GM12878 (cell line): ENCODE measurements around the gene MYMX. TPM values are rescaled to one million over a fixed set of nuclear protein-coding genes. Genes with fewer than 3 reads are reported as not detected.

Experiments
- ATAC-seq: fragments of 200-7000 bp; cut with Tn5 transposase; 3 replicates; pipeline ENCODE4 v1.9.1; 2020; ENCODE audit warnings: mild to moderate bottlenecking, moderate library complexity
- BruUV-seq: library from RNA; stranded (reverse); fragments of 400-500 nt; replicated peaks from 2 replicates; lab custom pipeline; 2021; lab: Mats Ljungman, UMichigan
- CTCF ChIA-PET: fragments of 300-600 bp; sonication (Branson Sonifier 250); formaldehyde crosslinking; extraction: SDS; loops from one replicate; lab custom pipeline; 2021; ENCODE audit warnings: inconsistent platforms; lab: Yijun Ruan, JAX
- POLR2A ChIA-PET: fragments of 350-600 bp; formaldehyde crosslinking; extraction: SDS; loops from one replicate; lab custom pipeline; 2021; ENCODE audit warnings: inconsistent platforms; lab: Charles Lee
- RAD21 ChIA-PET: fragments of 300-600 bp; sonication (Branson Sonifier 250); formaldehyde crosslinking; loops from one replicate; lab custom pipeline; 2023; ENCODE audit warnings: antibody characterized with exemption; ENCODE audit not compliant: unreplicated experiment; lab: Charles Lee
- SMC1A ChIA-PET: fragments of 300-600 bp; sonication (Branson Sonifier 250); formaldehyde crosslinking; loops from one replicate; lab custom pipeline; 2023; ENCODE audit not compliant: unreplicated experiment, uncharacterized antibody; lab: Charles Lee
- DNase-seq: peaks from one replicate; pipeline ENCODE4 v3.0.0-alpha.2; 2011; ENCODE audit warnings: low read depth, low spot score
- FAIRE-seq: peaks from 3 replicates; lab custom pipeline; 2011; peaks lifted over from hg19 to GRCh38; lab: Jason Lieb, UNC
- H2AFZ ChIP-seq: 2 replicates; pipeline ENCODE4 v1.6.0; 2011; ENCODE audit warnings: low read depth, low read length, control low read depth; ENCODE audit not compliant: control insufficient read depth
- H3K27ac ChIP-seq: 2 replicates; pipeline ENCODE4 v1.5.1; 2011; ENCODE audit warnings: control low read depth; ENCODE audit not compliant: control insufficient read depth, insufficient read depth
- H3K27me3 ChIP-seq, 2 experiments: replicated peaks in 1 of 2; 2 replicates each; pipeline versions ENCODE4 v1.6.0 to v1.6.1; 2011; ENCODE audit warnings: low read length in 1 of 2; ENCODE audit not compliant: control insufficient read depth in 2 of 2, insufficient read depth in 2 of 2
- H3K36me3 ChIP-seq, 2 experiments: 2 replicates each; pipeline ENCODE4 v1.5.1; 2011; ENCODE audit warnings: low read length in 1 of 2; ENCODE audit not compliant: control insufficient read depth in 2 of 2, insufficient read depth in 2 of 2
- H3K4me1 ChIP-seq: 2 replicates; pipeline ENCODE4 v1.6.1; 2011; ENCODE audit warnings: mild to moderate bottlenecking, low read length, moderate library complexity, mixed read lengths; ENCODE audit not compliant: control insufficient read depth, insufficient read depth
- H3K4me2 ChIP-seq: 2 replicates; pipeline ENCODE4 v1.6.0; 2011; ENCODE audit warnings: control low read depth; ENCODE audit not compliant: control insufficient read depth, insufficient read depth
- H3K4me3 ChIP-seq: fragments of 200-600 bp; sonication (generic); 2 replicates; pipeline ENCODE4 v1.5.1; 2016
- H3K79me2 ChIP-seq: 2 replicates; pipeline ENCODE4 v1.6.0; 2011; ENCODE audit warnings: low read length; ENCODE audit not compliant: control insufficient read depth, insufficient read depth
- H3K9ac ChIP-seq: 2 replicates; pipeline ENCODE4 v1.8.0; 2011; ENCODE audit warnings: low read length, control low read depth, mixed read lengths; ENCODE audit not compliant: control insufficient read depth, insufficient read depth
- H3K9me3 ChIP-seq: replicated peaks from 3 replicates; pipeline ENCODE4 v1.5.1; 2011; ENCODE audit warnings: mild to moderate bottlenecking, low read length; ENCODE audit not compliant: control insufficient read depth, insufficient read depth
- H4K20me1 ChIP-seq: 2 replicates; pipeline ENCODE4 v1.6.0; 2011; ENCODE audit not compliant: control insufficient read depth, insufficient read depth
- BACH1 ChIP-seq: fragments of 450-650 bp; IDR thresholded peaks from 2 replicates; pipeline ENCODE4 v1.6.1; 2017; ENCODE audit warnings: mild to moderate bottlenecking, borderline replicate concordance
- ESRRA ChIP-seq: IDR thresholded peaks from 2 replicates; pipeline ENCODE4 v1.6.1; 2012; ENCODE audit warnings: mild to moderate bottlenecking, low read length, improper control_type of control experiment
- GATAD2B ChIP-seq: fragments of 450-650 bp; conservative IDR thresholded peaks from 2 replicates; pipeline ENCODE4 v1.6.1; 2017; ENCODE audit warnings: low read depth, mild to moderate bottlenecking, moderate library complexity
- HDGF ChIP-seq: fragments of 450-650 bp; IDR thresholded peaks from 2 replicates; pipeline ENCODE4 v1.6.1; 2016; ENCODE audit warnings: antibody characterized with exemption
- KLF5 ChIP-seq: fragments of 450-650 bp; IDR thresholded peaks from 2 replicates; pipeline ENCODE4 v1.6.1; 2014; ENCODE audit warnings: mild to moderate bottlenecking; ENCODE audit not compliant: partially characterized antibody
- MLLT1 ChIP-seq: fragments of 450-650 bp; IDR thresholded peaks from 2 replicates; pipeline ENCODE4 v1.6.1; 2016; ENCODE audit warnings: mild to moderate bottlenecking
- MYB ChIP-seq: fragments of 150-350 bp; IDR thresholded peaks from 2 replicates; pipeline ENCODE4 v1.6.1; 2014; ENCODE audit warnings: mild to moderate bottlenecking, low read depth, low read length, borderline replicate concordance
- SPI1 ChIP-seq: IDR thresholded peaks from 2 replicates; pipeline ENCODE4 v1.6.1; 2011; ENCODE audit warnings: low read depth, mild to moderate bottlenecking, low read length, moderate library complexity, borderline replicate concordance; ENCODE audit not compliant: insufficient read depth
- WGBS: methylation state at CpG from one replicate; pipeline ENCODE4 v1.1.6; 2016; ENCODE audit warnings: low lambda C conversion rate; ENCODE audit not compliant: insufficient replicate concordance, insufficient coverage; ENCODE audit errors: missing lambda C conversion rate; 5-methylcytosine and 5-hydroxymethylcytosine counted together
- in situ Hi-C: fragments of 300-500 bp; cut with MboI; formaldehyde crosslinking; loops from 9 replicates; pipeline ENCODE4 v1.14.3; 2018; ENCODE audit warnings: mixed read lengths
- intact Hi-C: fragments of 100-400 bp; cut with micrococcal nuclease; formaldehyde crosslinking; loops from one replicate; pipeline ENCODE4 v1.14.2; 2022; ENCODE audit not compliant: unreplicated experiment
- polyA plus RNA-seq, 11 experiments: library from polyadenylated mRNA; depleted of rRNA in 4 of 11; unstranded in 6 of 11; stranded (reverse) in 5 of 11; fragments of >200 nt; fragmentation: Nextera tagmentation in 4 of 11; fragmentation: Illumina TruSeq in 1 of 11; extraction: Ambion mirVana in 4 of 11; extraction: Trizol in 1 of 11; gene quantifications; 1 replicate in 1 of 11; 2 replicates in 10 of 11; pipeline versions ENCODE4 v1.2.1 to v1.2.3, GENCODE V29; 2011 to 2016; ENCODE audit warnings: inconsistent platforms in 2 of 11, missing spikeins in 2 of 11, low read depth in 1 of 11
- total RNA-seq, 4 experiments: library from RNA; depleted of rRNA in 3 of 4; stranded (reverse); fragments of >200 nt in 3 of 4; fragmentation: Illumina TruSeq in 1 of 4; extraction: Trizol in 1 of 4; gene quantifications; 2 replicates each; pipeline versions ENCODE4 v1.2.1 to v1.2.3, GENCODE V29; 2013 to 2021

The MYMX gene
- total and polyA plus RNA-seq, 10 of the 15 experiments (the other 5 are each of a cell fraction or from before 2014, with no cell fraction given), result not detected

- POLR2A ChIA-PET, result interaction anchor here (0.7 kb wide), 2 partner anchors 180 to 1015 kb away, joined by 4 to 8 read pairs; no protein-coding TSS in a partner anchor
- in situ Hi-C loops, result no loop called here
Observed at GRCh38 chr6:44243345-44243744, 26.6 kb downstream of the MYMX start.

More at GRCh38 chr6:44243345-44243744, 26.6 kb downstream of the MYMX start:
- peaks cover 20% of the 10 kb centered on the region for H3K79me2 ChIP-seq
- no peak overlapping the region for H2AFZ ChIP-seq
- CTCF ChIA-PET, result interaction anchor here (1.5 to 7.7 kb wide), 4 partner anchors 9 to 20 kb away, joined by 4 to 39 read pairs (median 26); partner anchors contain the start of gene SLC29A1
- H3K36me3 ChIP-seq, result peaks cover 0 to 4% of the 10 kb centered on the region in 2 experiments; a peak in 1 of 4 replicates
- WGBS, result 88% methylated on average over 7 of the region's 7 CpGs
- H3K4me2 ChIP-seq, result no peak overlapping the region
- SMC1A ChIA-PET, result interaction anchor here (1.1 to 1.9 kb wide), 3 partner anchors 10 to 22 kb away, joined by 3 to 7 read pairs (median 4); no protein-coding TSS in a partner anchor
- H3K4me3 ChIP-seq, result no peak overlapping the region
- no peaks in the 10 kb centered on the region for H4K20me1 ChIP-seq
- intact Hi-C loops, result no loop called here
- H3K4me1 ChIP-seq, result 0 out of 2 replicates have a peak, but pooled peaks cover 3% of the 10 kb centered on the region
- TF ChIP-seq HDGF, result no peak
- no peak for TF ChIP-seq GATAD2B
- TF ChIP-seq MYB, result no peak
- TF ChIP-seq ESRRA, result no peak
- no peak for TF ChIP-seq MLLT1
- no peak for TF ChIP-seq KLF5
- no peak for TF ChIP-seq BACH1
- TF ChIP-seq SPI1, result no peak
- TF ChIP-seq, all 136 proteins: peak for 0
- ATAC-seq, result no peak
- no peaks in the 10 kb centered on the region for H3K27me3 ChIP-seq
- H3K27ac ChIP-seq, result no peak overlapping the region
- no peak for DNase-seq
- no peak for FAIRE-seq
- H3K9ac ChIP-seq, result no peak overlapping the region
- BruUV-seq, result no TSS peak
- no peaks in the 10 kb centered on the region for H3K9me3 ChIP-seq
- RAD21 ChIA-PET, result interaction anchor here (1.2 to 1.3 kb wide), 2 partner anchors 12 to 147 kb away, joined by 3 to 8 read pairs; no protein-coding TSS in a partner anchor
